Thyroid gland (tissue), 4 donors: ENCODE measurements around the gene NMT2. TPM values are rescaled to one million over a fixed set of nuclear protein-coding genes. Genes with fewer than 3 reads are reported as not detected.

ENCODE experiments used
- DNase-seq, 2 donors: peaks; one replicate each; pipeline ENCODE4 v3.0.0-alpha.2; 2019
- H3K27ac ChIP-seq, 3 donors: fragments of 200-600 bp; sonication (generic); 1 replicate in 2 of 3; 2 replicates in 1 of 3; pipeline ENCODE4 v1.5.1; 2016 to 2019; ENCODE audit warnings: mild to moderate bottlenecking in 1 of 3, moderate library complexity in 1 of 3
- H3K27me3 ChIP-seq: fragments of 200-600 bp; sonication (generic); one replicate; pipeline ENCODE4 v1.5.1; 2019
- H3K36me3 ChIP-seq, 2 donors: fragments of 200-600 bp; sonication (generic); one replicate each; pipeline ENCODE4 v1.5.1; 2016 to 2019
- H3K4me1 ChIP-seq, 2 donors: fragments of 200-600 bp; sonication (generic); one replicate each; pipeline ENCODE4 v1.5.1; 2017 to 2019
- H3K4me3 ChIP-seq, 3 donors: fragments of 200-600 bp; sonication (generic); replicated peaks in 1 of 3; 1 replicate in 2 of 3; 2 replicates in 1 of 3; pipeline ENCODE4 v1.5.1; 2016; ENCODE audit warnings: mild to moderate bottlenecking in 1 of 3
- H3K9me3 ChIP-seq: fragments of 200-600 bp; sonication (generic); one replicate; pipeline ENCODE4 v1.5.1; 2017
- POLR2A ChIP-seq, 2 donors: fragments of 450-650 bp; IDR thresholded peaks; one replicate each; pipeline ENCODE4 v1.6.1; 2017; ENCODE audit warnings: antibody characterized with exemption in 2 of 2, mild to moderate bottlenecking in 2 of 2, moderate library complexity in 1 of 2
- WGBS, 2 donors: methylation state at CpG; one replicate each; pipeline ENCODE4 v1.1.5; 2017; 5-methylcytosine and 5-hydroxymethylcytosine counted together
- intact Hi-C: fragments of 100-400 bp; cut with DNase I; formaldehyde crosslinking; loops from one replicate; pipeline ENCODE4 v1.15.1; 2023
- total RNA-seq, 4 donors: library from RNA; depleted of rRNA; stranded (reverse); fragments of >200 nt; gene quantifications; one replicate each; pipeline ENCODE4 v1.2.3, GENCODE V29; 2016
- TF ChIP-seq, protein P1 (sequence below), 6 experiments: fragments of 200-600 bp in 3 of 6; fragments of 450-650 bp in 3 of 6; sonication (generic) in 3 of 6; IDR thresholded peaks; one replicate each; pipeline ENCODE4 v1.5.1; 2016 to 2019; ENCODE audit warnings: antibody characterized with exemption in 6 of 6, mild to moderate bottlenecking in 2 of 6, inconsistent platforms in 1 of 6, moderate library complexity in 1 of 6

The NMT2 gene
- total RNA-seq, 4 donors from 2014 or later = 7.1 to 16.3 (median 11.7) TPM

DNA sequence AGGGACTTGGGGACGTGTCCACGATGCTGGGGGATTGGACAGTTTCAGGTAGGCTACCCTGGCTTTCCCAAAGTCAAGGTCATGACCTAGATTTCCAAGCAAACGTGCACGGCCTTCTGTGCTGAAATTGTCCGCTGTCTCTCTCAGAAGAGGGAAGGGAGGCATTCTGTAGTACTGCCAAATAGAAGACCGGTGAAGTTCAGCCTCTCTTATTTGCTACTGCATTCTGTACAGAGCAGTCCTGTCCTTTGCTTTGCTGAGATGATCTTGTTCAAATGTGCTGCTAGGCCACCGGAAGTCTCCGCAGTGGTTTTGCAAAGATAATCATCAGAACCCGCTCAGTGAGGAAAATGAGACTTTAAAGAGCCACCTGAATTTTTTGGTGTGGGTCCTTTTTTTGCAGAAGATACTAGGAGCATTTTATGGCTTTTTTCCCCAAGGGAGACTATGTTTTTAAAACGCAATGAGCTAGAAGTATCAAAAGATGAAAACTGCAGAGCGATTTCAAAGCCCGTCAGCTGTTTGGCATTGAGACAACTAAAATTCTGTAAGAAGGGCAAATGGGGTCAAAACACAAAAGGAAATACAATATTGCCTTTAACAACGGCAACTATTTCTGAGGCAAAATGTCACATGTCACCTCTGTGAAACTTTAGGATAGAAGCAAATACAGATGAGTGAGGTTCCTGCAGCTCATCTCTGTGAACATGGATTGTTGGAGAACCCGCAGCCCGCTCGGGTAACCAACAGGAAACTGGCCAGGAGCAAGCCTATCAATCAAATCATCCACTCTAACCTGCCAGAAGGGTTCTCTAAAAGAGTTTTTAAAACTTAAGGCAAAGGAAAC is 1.3 kb upstream of the NMT2 start:
- Histone ChIP-seq H3K4me3 (no peak overlapping the region), H3K27ac (no peak overlapping the region), H3K4me1 (peaks cover 3 to 5% of the 10 kb centered on the region in 2 donors), H3K9me3 (no peaks in the 10 kb centered on the region), H3K36me3 (no peaks in the 10 kb centered on the region), H3K27me3 (no peaks in the 10 kb centered on the region)
- DNase-seq = peak; percentile 5 to 15
- no peak for TF ChIP-seq POLR2A (IDR thresholded peaks at IDR 0.05)
- TF ChIP-seq, protein P1, sequence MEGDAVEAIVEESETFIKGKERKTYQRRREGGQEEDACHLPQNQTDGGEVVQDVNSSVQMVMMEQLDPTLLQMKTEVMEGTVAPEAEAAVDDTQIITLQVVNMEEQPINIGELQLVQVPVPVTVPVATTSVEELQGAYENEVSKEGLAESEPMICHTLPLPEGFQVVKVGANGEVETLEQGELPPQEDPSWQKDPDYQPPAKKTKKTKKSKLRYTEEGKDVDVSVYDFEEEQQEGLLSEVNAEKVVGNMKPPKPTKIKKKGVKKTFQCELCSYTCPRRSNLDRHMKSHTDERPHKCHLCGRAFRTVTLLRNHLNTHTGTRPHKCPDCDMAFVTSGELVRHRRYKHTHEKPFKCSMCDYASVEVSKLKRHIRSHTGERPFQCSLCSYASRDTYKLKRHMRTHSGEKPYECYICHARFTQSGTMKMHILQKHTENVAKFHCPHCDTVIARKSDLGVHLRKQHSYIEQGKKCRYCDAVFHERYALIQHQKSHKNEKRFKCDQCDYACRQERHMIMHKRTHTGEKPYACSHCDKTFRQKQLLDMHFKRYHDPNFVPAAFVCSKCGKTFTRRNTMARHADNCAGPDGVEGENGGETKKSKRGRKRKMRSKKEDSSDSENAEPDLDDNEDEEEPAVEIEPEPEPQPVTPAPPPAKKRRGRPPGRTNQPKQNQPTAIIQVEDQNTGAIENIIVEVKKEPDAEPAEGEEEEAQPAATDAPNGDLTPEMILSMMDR (IDR thresholded peaks at IDR 0.05) = no peak
- WGBS, 2 donors = 63 to 75% methylated on average over 16 of the region's 16 CpGs
- intact Hi-C loops = no loop called here

DNA sequence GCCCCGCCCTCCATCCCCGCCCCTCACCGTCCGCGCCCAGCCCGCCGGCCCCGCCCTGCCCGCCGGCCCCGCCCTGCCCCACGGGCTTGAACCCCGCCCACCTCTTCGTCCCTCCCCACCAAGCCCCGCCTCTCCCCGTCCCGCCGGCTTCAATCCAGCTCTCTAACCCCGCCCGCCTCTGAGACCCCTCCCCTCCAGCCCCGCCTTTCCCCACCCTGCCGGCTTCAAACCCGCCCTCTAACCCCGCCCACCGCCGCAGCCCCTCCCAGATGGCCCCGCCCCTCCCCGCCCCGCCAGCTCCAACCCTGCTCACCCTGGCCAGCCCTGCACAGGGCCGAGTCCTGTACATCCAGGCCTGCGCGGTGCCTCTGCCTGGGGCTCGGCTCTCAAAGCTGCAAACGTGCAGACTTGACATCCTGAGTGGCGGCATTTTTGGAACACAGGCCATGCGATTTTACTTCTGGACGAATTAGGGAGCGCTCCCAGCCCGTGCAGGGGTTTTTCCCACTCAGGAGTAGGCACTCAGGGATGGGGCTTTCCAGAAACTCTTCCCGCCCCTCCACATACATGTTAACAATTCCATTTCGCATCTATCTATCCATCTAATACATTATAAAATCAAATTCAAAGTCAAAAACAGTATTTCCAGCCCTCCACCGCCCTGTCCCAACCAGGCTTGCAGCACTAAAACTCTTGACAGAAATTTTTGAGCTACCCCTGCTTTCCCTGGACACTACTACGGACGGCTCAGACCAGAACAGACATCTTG is 477 bp upstream of the NMT2 start:
- Histone ChIP-seq H3K9me3 (no peaks in the 10 kb centered on the region), H3K27ac (no peak overlapping the region), H3K4me1 (peaks cover 3 to 5% of the 10 kb centered on the region in 2 donors), H3K36me3 (no peaks in the 10 kb centered on the region), H3K4me3 (no peak overlapping the region), H3K27me3 (no peaks in the 10 kb centered on the region)
- intact Hi-C loops = no loop called here
- 40 to 43% methylated on average over 14 of the region's 44 CpGs for WGBS, 2 donors
- DNase-seq = peak; percentile 92 to 95
- peak in 1 of 2 donors; percentile 47 for TF ChIP-seq POLR2A (IDR thresholded peaks at IDR 0.05)
- TF ChIP-seq, protein P1 (IDR thresholded peaks at IDR 0.05) = no peak

DNA sequence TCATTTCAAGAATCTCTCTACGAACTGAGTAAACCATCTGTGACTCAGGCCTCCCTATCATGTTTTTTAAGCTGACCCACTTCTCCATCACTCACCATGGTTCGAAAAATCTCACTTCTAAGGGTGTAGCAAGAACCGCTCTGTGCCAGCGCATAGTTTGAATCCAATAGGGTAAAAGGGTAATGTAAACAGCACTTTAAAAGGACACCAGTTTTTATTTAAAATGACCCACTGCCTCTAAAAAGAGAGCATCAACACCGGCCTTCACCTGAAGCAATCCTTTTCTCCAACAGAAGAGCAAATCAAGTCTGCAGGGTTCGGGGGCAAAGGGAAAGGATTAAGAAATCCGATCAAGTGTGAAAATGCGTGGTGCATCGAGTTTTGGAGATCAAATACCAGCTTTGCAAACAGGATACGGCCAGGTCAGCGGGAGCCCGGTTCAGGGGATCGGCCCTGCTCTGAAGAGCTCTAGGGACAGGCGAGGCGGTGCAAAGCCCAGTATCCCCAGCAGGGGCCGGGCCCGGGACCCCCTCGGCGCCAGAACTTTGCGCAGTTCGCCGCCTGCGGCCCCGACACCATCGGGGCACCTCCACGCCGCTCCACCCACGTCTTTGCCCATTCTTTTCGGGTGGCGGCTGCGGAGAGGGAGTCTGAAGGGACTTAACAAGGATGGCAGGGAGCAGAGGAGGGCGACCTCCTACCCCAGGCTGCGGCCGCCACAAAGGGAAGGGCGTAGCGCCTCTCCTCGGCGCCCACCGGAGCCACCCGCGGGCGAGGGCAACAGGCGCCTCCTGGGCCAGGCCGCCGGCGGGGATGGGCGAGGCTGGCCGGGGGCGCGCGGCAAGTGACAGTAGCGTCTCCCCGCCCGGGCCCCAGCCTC is 842 bp downstream of the NMT2 start:
- H3K27ac ChIP-seq = peak overlapping the region; percentile 48 to 82 (median 74)
- intact Hi-C loops = no loop called here
- peaks cover 3 to 5% of the 10 kb centered on the region in 2 donors for H3K4me1 ChIP-seq
- no peaks in the 10 kb centered on the region for H3K27me3 ChIP-seq
- peak; percentile 49 to 60 for DNase-seq
- H3K36me3 ChIP-seq = no peaks in the 10 kb centered on the region
- peak overlapping the region; percentile 51 to 92 (median 69) for H3K4me3 ChIP-seq
- 3 to 7% methylated on average over 14 to 49 of the region's 54 CpGs for WGBS, 2 donors
- no peaks in the 10 kb centered on the region for H3K9me3 ChIP-seq
- no peak for TF ChIP-seq POLR2A (IDR thresholded peaks at IDR 0.05)
- TF ChIP-seq, protein P1 (IDR thresholded peaks at IDR 0.05) = peak in 5 of 6 experiments; percentile 19 to 47 (median 28)

DNA sequence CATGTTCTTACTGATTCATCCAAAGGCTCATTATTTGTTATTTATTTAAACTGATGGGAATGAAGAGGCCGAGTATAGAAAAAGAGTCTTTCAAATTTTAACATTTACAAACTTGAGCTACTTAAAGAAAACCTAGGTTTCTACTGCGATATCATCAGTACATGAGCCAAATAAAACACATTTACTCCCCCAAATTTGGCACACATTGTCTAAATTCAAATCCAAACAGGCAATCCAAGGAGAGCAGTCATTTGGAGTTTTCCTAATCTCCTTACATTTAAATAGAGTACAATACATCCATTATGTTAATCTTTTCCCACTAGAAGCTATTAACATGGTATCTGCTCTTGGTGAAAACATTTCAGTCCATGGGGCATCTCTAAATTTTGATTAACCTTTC is 2.2 kb downstream of the NMT2 start:
- intact Hi-C loops = no loop called here
- no peak for TF ChIP-seq POLR2A (IDR thresholded peaks at IDR 0.05)
- TF ChIP-seq, protein P1 (IDR thresholded peaks at IDR 0.05) = no peak
- H3K4me1 ChIP-seq = peaks cover 3 to 5% of the 10 kb centered on the region in 2 donors
- WGBS, 2 donors = 75 to 88% methylated on average over 2 of the region's 2 CpGs
- no peaks in the 10 kb centered on the region for H3K27me3 ChIP-seq
- H3K27ac ChIP-seq = no peak overlapping the region
- no peaks in the 10 kb centered on the region for H3K9me3 ChIP-seq
- H3K4me3 ChIP-seq = no peak overlapping the region
- no peaks in the 10 kb centered on the region for H3K36me3 ChIP-seq
- DNase-seq = no peak
